GM13977 (cell line): ENCODE results near the gene C1orf216.
"Not testable (repeated sequence)": the region's sequence is repeated elsewhere in the genome, so short reads cannot be mapped to it uniquely, and the experiment has no call there.

Experiments
- DNase-seq: peaks from one replicate; pipeline ENCODE4 v3.0.0; 2012; ENCODE audit warnings: low spot score
- CTCF ChIP-seq: IDR thresholded peaks from 2 replicates; pipeline ENCODE4 v1.5.1; 2012; ENCODE audit warnings: mild to moderate bottlenecking, control low read depth; ENCODE audit not compliant: insufficient read depth; ENCODE audit errors: extremely low read depth, missing control alignments
- in situ Hi-C: fragments of 300-500 bp; cut with MboI; formaldehyde crosslinking; loops from one replicate; pipeline ENCODE4 v1.12.0; 2022; ENCODE audit warnings: low sequenced_read_pairs, low pct_unique_long_range_greater_than_20kb, mixed read lengths, inconsistent platforms; ENCODE audit not compliant: unreplicated experiment

C1orf216 gene

GRCh38 chr1:35707601-35708440 is 10.9 kb downstream of the C1orf216 start:
- in situ Hi-C loops, result no loop called here
- no peak for TF ChIP-seq CTCF
- peak; percentile 79 for DNase-seq

GRCh38 chr1:35706846-35707600 is 11.7 kb downstream of the C1orf216 start:
- in situ Hi-C loops, result no loop called here
- DNase-seq, result no peak
- TF ChIP-seq CTCF, result no peak

GRCh38 chr1:35702508-35702907 is 16.2 kb downstream of the C1orf216 start:
- DNase-seq, result no peak
- in situ Hi-C loops, result no loop called here
- no peak for TF ChIP-seq CTCF

- DNase-seq, in situ Hi-C loops: not testable (repeated sequence)
Measured at GRCh38 chr1:35699152-35699551, 19.5 kb downstream of the C1orf216 start.

GRCh38 chr1:35692317-35692716 is 26.4 kb downstream of the C1orf216 start:
- DNase-seq, result no peak
- in situ Hi-C loops, result no loop called here
- TF ChIP-seq CTCF, result no peak

- no peak for DNase-seq
- TF ChIP-seq CTCF, result no peak
- in situ Hi-C loops, result no loop called here
Measured at GRCh38 chr1:35691571-35692220, 27.0 kb downstream of the C1orf216 start.
